ENCODE data around the gene PPFIA3.
"Not testable (repeated sequence)": the region's sequence is repeated elsewhere in the genome, so short reads cannot be mapped to it uniquely, and the experiment has no call there.

Gene PPFIA3

DNA sequence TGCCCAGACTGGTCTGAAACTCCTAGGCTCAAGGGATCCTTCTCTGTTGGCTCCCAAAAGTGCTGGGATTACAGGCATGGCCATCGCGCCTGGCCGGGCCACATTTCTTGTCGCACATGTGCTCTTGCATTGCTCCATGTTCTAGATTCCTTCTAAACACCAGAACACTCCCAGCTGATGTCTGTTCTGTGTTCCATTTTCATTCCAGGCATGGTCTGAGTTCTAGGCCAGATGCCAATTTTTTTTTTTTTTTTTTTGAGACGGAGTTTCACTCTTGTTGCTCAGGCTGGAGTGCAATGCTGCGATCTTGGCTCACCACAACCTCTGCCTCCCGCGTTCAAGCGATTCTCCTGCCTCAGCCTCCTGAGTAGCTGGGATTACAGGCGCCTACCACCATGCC lies 2.5 kb downstream of the PPFIA3 start:
- DNase-seq: peak in 1 of 56 donors; percentile 8

DNA sequence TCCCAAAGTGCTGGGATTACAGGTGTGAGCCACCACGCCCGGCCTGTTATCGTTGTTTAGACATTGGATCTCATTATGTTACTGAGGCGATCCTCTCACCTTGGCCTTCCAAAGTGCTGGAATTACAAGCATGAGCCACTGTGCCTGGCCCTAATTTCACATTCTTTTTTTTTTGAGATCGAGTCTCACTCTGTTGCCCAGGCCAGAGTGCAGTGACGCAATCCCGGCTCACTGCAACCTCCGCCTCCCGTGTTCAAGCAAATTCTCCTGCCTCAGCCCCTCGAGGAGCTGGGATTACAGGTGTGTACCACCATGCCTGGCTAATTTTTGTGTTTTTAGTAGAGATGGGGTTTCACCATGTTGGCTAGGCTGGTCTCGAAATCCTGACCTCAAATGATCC lies 3.9 kb downstream of the PPFIA3 start:
- not testable (repeated sequence) for DNase-seq

DNA sequence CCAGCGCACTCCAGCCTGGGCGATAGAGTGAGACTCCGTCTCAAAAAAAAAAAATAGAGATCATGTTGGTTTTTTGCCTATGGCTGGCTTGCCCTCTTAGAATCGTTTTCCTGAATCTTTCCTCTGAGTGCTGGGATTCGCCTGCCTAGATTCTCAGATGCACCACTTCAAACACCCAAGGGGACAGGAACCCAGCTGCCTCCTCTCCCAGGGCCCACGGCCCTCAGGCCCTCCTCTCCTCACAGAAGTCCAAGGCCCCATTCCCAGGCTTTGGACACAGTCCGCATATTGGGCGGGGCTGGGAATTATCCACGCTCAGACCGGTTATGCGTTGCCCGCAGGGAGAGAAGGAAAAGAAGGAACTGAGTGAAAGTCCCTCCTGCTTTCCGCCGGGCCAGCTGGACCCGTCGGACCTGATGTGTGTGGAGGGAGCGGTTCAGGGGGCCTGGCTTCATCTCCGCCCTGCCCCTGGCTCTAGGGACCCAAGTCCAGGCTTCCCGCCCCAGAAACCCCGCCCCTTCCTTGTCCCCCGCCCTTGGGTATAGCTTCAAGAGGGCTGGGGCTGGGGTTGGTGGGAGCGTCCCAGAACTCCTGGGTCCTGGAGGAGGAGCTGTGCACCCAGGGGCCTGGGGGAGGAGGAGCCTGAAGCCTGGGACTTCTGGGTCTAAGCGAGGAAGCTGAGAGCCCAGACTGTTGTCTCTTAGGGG lies 5.8 kb downstream of the PPFIA3 start:
- no peak for DNase-seq

DNA sequence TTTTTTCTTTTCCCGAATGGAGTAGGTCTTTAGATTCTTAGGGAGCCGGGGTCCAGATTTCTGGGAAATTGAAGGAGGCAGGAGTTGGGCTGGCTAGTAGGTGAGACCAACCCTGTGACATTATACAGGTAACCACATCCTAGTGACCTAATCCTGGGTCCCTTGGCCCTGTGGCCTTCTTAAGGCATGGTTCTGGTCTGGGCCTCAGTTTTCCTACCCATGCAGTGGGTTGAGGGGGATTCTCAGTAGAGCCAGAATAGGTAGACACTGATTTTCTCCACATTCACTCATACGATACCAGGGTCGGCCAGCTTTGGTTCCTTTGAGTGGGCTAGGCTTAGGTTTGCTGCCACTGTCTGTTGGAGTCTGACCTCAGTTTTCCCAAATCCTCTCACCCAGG lies 7.2 kb downstream of the PPFIA3 start:
- no peak for DNase-seq

DNA sequence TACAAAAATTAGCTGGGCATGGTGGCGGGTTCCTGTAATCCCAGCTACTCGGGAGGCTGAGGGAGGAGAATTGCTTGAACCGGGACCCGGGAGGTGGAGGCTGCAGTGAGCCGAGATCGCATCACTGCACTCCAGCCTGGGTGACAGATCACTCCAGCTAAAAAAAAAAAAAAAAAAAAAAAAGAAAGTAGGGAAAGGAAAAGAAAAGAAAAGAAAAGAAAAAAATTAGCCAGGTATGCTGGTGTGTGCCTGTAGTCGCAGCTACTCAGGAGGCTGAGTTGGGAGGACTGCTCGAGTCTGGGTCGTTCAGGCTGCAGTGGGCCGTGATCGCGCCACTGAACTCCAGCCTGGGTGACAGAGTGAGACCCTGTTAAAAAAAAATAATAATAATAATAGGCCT lies 7.9 kb downstream of the PPFIA3 start:
- not testable (repeated sequence) for DNase-seq

DNA sequence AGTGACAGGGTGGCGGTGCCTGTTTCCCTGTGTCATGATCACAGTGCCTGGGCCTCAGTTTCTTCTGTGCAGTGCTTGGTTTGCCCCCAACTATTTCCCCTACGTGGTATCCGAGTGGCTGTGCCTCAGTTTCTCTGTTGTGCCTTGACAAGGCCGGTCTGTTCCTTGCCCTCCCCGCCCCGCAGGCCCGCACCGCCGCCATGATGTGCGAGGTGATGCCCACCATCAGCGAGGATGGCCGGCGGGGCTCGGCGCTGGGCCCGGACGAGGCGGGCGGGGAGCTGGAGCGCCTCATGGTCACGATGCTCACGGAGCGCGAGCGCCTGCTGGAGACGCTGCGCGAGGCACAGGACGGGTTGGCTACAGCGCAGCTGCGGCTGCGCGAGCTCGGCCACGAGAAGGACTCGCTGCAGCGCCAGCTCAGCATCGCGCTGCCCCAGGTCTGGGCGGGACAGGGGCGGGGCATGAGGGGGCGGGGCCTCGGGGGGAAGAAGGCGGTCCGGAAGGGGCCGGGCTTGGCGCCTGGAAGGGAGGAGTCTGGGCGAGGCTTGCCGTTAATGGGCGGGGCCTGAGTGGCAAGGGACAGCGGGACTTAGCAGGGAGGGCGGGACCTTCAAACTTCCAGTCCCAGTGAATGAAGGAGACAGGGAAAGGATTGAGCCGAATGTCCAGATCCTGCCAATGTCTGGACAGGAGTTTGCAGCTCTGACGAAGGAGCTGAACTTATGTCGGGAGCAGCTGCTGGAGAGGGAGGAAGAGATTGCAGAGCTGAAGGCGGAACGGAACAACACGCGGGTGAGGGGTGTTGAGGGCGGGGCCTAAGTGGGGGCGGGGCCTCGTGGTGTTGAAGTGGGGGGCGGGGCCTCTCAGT lies 8.6 kb downstream of the PPFIA3 start:
- DNase-seq: peak; percentile 14 to 98 (median 93)

DNA sequence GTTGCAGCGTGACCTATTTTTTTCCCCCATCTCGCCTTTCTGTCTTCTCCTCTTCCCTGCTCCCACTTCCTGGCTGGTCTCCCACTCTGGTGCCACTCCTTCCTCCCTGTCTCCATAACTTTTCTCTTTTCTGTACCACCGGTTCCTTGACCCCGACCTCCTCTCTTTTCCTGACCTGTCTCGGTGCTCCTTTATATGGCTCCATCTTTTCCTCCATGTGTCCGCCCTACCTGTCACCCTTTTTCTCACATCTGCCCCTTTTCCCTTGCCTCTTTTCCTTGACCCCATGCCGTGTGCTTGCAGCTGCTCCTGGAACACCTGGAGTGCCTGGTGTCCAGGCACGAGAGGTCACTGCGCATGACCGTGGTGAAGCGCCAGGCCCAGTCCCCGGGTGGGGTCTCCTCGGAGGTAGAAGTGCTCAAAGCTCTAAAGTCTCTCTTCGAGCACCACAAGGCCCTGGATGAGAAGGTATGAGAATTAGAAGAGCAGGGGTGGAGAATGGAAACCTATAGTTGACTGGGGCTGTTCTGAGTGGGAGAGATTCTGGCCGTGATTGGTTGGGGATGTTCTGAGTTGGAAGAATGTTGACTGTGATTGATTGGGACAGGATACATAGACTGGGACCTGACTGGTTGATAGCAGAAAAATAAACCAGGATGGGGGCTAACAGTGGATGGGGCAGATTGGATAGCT lies 9.3 kb downstream of the PPFIA3 start:
- DNase-seq: no peak

DNA sequence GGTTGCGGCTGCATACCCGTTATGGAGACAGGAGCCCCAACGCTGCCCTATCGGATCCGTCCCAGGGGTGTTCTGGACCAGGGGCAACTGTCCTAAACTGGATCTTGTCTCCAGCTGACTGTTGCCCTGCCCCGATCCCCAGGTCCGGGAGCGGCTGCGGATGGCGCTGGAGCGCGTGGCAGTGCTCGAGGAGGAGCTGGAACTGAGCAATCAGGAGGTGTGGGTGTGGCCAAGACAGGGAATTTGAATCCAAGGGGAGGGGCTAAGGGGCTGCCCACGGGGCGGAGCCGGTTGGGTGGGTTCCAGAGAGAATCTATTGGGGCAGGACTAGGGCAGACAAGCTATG lies 9.9 kb downstream of the PPFIA3 start:
- DNase-seq: no peak

DNA sequence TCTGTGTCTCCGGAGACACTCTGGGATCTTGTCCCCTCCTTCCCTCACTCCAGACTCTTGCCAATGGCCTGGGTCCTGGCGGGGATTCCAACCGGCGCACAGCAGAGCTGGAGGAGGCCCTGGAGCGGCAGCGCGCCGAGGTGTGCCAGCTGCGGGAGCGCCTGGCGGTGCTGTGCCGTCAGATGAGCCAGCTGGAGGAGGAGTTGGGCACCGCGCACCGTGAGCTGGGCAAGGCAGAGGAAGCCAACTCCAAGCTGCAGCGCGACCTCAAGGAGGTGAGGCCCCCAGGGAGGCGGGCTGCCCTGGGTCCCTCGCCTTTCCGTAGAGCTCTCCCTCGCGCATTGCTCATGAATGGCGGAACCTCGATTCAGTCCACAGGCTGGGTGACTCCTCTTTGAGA lies 11.0 kb downstream of the PPFIA3 start:
- peak in 4 of 56 donors; percentile 11 to 18 (median 14) for DNase-seq

DNA sequence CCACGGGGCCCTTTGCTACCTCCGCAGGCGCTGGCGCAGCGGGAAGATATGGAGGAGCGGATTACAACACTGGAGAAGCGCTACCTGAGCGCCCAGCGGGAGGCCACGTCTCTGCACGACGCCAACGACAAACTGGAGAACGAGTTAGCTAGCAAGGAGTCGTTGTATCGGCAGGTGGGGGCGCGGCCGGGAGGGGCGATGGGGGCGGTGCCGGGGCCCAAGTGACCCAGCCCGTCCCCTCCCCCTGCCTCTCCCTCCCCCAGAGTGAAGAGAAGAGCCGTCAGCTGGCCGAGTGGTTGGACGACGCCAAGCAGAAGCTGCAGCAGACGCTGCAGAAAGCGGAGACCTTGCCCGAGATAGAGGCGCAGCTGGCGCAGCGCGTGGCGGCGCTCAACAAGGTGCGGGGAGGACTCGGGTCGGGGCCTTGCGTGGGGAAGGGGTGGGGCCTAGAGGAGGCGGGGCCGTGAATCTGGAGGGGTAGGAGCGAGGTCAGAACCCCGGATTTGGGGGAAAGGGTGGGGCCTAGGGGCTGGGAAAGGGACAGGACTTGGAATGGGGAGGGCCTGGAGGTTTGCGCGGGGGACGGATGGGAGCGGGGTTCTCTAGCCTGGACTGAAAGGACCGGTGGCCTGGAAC lies 13.7 kb downstream of the PPFIA3 start:
- DNase-seq: no peak

DNA sequence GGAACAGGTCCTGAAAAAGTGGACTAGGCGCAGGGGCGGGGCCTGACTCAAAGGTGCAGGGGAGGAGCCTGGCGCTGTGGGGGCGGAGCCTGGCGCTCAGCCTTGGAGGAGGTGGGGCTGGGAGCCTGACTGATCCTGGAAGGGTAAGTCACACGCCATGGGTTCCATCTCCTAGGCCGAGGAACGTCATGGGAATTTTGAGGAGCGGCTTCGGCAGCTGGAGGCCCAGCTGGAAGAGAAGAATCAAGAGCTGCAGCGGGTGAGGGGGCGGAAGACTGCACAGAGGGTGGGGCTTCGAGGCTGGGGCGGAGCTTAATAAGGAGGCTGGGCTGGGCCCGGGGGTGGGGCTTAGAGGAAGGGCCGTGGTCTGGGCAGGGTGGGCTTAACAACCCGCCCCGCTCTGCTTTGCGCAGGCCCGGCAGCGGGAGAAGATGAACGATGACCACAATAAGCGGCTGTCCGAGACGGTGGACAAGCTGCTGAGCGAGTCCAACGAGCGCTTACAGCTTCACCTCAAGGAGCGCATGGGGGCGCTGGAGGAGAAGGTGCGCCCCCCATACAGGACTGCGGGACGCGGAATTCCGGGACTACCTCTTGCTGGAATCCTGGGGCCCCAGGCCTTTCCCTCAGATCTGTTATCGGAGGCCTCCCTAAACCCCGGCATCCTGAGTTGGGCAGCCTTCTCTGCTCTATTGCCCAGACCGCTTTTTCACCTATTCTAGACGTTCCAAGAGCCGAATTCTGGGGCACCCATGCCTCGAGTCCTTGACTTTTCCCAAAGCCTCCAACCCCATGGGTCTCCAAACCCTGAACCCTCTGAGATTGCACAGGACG lies 14.5 kb downstream of the PPFIA3 start:
- peak in 7 of 56 donors; percentile 11 to 36 (median 20) for DNase-seq

DNA sequence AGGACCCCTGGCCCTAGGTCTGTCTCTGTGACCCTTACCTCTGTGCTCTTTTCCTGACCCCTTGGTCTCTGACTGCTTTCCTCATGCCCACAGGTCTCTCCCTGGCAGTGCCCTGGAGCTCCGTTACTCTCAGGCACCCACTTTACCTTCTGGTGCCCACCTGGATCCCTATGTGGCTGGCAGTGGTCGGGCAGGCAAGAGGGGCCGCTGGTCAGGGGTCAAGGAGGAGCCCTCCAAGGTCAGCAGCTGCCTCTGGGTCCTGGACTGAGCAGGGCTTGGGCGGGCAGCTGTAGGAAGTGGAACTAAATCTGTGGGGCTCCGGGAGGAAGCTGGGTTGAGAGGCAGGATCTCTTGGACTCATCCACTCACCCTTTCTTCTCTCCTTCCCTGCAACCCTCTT lies 16.3 kb downstream of the PPFIA3 start:
- DNase-seq: no peak

DNA sequence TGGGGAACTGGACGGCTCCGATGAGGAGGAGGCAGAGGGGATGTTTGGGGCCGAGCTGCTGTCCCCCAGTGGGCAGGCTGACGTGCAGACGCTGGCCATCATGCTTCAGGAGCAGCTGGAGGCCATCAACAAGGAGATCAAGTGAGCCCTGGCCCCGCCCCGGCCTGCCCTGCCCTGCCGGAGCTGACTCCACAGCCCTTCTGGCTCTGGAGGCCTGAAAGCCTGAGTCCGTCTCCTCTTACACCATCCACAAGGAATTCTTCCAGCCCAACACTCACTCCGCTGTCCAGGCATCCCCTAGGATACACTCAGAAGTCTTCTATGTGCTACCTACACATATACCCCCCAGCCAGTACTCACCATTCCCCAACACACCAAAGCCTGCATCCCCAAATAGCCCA lies 17.4 kb downstream of the PPFIA3 start:
- DNase-seq: no peak

DNA sequence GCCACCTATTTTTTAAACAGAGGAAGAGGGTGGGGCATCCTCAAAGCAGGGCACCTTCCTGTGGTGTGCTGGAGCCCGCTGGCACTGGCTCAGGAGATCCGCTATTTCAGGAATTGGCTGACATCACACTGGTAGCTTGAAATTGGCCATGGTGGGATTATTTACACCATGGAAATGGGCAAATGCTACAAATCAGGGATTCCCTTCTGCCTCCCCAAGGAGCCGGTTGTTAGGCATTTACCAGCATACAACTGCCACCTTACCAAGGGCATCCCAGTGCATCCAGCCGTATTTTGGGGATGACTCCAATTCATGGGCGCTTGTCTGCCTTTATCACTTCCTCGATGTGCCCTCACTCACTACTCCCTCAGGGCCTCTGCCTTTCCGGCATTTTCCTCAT lies 21.6 kb downstream of the PPFIA3 start:
- DNase-seq: no peak

DNA sequence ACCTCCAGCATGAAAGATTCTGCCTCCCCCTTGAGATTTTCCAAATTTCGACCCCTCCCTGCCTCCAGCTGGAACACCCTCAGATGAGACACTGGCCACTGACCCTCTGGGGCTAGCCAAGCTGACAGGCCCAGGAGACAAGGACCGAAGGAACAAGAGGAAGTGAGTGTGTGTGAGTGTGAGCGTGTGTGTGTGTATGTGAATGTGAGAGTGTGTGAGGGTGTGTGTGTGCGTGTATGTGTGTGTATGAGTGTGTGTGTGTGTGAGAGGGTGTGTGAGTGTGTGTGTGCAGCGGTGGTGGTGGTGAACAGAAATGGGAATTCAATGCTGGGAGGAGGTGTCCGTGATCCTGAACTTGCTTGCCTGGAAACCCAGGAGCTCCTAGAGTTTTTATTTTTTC lies 22.0 kb downstream of the PPFIA3 start:
- no peak for DNase-seq

DNA sequence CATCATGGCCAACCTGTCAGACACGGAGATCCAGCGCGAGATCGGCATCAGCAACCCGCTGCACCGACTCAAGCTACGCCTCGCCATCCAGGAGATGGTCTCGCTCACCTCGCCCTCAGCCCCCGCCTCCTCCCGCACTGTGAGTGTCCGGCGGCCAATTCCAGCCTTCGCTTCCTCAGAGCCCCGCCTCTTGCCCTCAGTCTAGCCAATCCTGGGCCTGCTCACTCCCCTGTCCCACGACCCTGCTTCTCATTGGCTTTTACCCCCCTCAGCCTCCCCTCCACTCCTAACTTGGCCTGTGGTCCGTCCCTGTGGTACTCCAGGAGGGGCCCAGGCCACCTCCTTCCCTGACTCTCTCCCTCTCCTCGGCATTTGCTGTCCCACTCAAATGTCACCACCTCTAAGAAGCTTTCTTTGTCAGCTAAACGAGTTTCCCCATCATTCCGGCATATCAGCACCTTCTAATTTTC lies 23.6 kb downstream of the PPFIA3 start:
- DNase-seq: peak; percentile 16 to 91 (median 78)

DNA sequence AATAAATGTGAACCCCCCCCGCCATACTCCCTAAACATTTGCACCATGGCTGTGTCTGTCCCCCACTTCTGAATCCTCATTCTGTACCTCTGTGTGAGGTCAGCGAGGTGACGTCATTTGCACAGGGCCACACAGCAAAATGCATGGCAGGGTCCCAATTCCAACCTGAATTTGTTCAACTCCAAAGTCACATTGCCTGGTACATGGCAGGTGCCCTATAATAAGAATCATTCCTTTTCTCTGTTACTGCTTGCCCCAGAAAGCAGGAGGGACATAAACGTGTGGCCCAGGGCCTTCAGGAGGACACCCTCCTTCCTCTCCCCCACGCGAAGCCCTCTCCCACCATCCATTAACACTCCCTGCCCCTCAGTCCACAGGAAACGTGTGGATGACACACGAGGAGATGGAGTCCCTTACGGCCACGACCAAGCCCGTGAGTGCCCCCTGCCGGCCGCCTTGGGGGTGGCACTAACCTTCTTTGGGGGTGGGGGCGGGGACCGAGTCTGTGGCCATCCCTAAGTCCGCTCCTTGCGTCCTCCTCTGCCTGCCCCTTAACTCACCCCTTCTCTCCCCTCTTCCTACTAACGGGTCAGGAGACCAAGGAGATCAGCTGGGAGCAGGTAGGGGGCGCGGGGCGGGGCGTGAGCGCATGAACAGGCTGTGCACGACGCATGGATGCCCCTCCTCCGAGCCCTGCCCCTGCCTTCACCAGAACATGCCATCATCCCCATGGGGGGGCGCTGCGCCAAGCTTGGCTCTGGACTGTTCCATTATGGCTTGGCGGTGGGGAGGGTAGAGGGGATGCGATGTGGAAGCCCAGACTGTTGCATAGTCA lies 26.4 kb downstream of the PPFIA3 start:
- peak in 54 of 56 donors; percentile 20 to 92 (median 68) for DNase-seq

DNA sequence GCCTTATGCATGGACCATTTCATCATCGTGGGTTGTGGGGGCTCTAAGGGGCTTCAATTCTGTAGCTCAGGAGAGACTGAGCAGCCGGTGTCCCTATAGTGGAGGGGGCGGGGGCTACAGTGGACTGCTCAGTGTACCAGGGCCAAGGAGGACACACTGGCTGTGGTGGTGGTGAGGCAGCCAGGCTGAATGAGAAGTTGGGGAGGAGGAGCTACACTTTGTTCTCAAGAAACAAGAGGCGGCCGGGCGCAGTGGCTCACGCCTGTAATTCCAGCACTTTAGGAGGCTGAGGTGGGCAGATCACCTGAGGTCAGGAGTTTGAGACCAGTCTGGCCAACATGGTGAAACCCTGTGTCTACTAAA lies 27.0 kb downstream of the PPFIA3 start:
- DNase-seq: peak in 10 of 56 donors; percentile 27 to 69 (median 47)

DNA sequence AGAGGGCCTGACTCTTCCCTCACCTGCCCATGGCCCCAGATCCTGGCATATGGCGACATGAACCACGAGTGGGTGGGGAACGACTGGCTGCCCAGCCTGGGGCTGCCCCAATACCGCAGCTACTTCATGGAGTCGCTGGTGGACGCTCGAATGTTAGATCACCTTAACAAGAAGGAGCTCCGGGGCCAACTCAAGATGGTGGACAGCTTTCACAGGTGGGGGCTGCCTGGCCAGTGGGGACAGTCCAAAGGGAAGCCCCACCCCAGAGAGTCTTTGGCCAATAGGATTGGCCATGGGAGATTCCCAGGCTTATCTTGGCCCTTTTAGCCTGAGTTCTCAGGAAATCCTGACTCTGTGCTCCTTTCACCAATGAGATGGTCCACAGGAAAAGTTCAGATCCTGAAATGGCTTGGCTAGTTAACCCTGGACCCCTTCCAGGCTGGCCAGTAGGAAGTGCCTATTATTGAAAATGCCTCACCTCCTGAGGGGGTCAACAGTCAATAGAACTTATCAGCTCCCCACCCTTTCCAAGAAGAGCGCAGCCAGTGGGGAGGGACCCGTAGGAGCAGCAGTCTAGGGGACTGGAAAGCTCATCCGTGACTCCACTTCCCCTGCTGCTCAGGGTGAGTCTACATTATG lies 28.8 kb downstream of the PPFIA3 start:
- no peak for DNase-seq

Measured in amygdala (tissue), 56 donors.